ENCODE data around the gene PDE4A.

DNA sequence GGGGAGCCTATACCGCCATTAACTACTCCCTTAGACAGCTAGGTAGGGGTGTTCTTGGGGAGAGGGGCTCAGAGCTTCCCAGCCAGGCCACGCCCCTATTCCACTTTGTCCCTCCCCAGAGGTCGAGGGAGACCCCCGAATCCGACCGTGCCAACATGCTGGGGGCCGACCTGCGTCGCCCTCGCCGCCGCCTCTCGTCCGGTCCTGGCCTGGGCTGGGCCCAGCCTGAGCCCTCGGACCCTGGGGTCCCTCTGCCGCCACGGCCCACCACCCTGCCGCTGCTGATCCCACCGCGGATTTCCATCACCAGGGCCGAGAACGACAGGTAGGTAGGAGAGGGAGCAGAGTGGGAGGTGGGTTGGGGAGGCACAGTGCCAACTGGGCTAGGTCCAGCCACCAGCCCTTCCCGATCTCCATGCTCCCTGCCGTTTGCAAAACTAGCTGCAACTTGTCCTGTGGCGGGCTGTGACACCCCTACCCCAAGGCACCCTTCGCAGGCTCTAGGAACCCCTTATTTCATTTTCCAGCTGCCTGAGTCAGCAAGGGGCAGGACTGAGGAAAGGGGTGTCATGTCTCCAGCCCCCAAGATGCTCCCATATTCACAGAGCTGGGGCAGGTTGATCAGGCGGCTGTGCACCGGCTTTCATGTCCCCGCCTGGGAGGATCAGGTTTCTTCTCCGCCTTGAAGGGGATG is 2.6 kb upstream of the PDE4A start:
- TF ChIP-seq, protein P1, sequence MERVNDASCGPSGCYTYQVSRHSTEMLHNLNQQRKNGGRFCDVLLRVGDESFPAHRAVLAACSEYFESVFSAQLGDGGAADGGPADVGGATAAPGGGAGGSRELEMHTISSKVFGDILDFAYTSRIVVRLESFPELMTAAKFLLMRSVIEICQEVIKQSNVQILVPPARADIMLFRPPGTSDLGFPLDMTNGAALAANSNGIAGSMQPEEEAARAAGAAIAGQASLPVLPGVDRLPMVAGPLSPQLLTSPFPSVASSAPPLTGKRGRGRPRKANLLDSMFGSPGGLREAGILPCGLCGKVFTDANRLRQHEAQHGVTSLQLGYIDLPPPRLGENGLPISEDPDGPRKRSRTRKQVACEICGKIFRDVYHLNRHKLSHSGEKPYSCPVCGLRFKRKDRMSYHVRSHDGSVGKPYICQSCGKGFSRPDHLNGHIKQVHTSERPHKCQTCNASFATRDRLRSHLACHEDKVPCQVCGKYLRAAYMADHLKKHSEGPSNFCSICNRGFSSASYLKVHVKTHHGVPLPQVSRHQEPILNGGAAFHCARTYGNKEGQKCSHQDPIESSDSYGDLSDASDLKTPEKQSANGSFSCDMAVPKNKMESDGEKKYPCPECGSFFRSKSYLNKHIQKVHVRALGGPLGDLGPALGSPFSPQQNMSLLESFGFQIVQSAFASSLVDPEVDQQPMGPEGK (CRISPR knock-in tag; IDR thresholded peaks at IDR 0.05; ENCODE audit: borderline replicate concordance), result no peak
- no peak for TF ChIP-seq PPARA (CRISPR knock-in tag; IDR thresholded peaks at IDR 0.05; ENCODE audit: borderline replicate concordance)
